K562 (cell line): ENCODE results near the gene PCDHA10.

Experiments
- CC2D1A ChIP-seq: fragments of 450-650 bp; IDR thresholded peaks from 2 replicates; pipeline ENCODE4 v1.6.1; 2017; ENCODE audit warnings: mild to moderate bottlenecking
- GATA2 ChIP-seq: sonication (generic); formaldehyde crosslinking; IDR thresholded peaks from 2 replicates; pipeline ENCODE4 v1.4.0; 2020; ENCODE audit warnings: mild to moderate bottlenecking, missing genetic modification reagents
- HMGXB4 ChIP-seq: sonication (generic); formaldehyde crosslinking; IDR thresholded peaks from 2 replicates; pipeline ENCODE4 v1.8.1; 2023; ENCODE audit warnings: mild to moderate bottlenecking, missing genetic modification reagents
- POLR2A ChIP-seq: fragments of 450-650 bp; conservative IDR thresholded peaks from 2 replicates; pipeline ENCODE4 v1.6.1; 2016
- TAF7 ChIP-seq: fragments of 450-650 bp; IDR thresholded peaks from 2 replicates; pipeline ENCODE4 v1.6.1; 2016; ENCODE audit warnings: missing genetic modification characterization, missing compliant biosample characterization
- TF ChIP-seq, protein P1 (sequence below): fragments of 450-650 bp; IDR thresholded peaks from 2 replicates; pipeline ENCODE4 v1.6.1; 2016; ENCODE audit warnings: low read depth
- TF ChIP-seq, protein P2 (sequence below), 2 experiments: fragments of 450-650 bp; IDR thresholded peaks; 2 replicates each; pipeline ENCODE4 v1.6.1; 2016
- TF ChIP-seq, protein P3 (sequence below): fragments of 450-650 bp; IDR thresholded peaks from 2 replicates; pipeline ENCODE4 v1.6.1; 2018; ENCODE audit not compliant: partially characterized antibody

DNA sequence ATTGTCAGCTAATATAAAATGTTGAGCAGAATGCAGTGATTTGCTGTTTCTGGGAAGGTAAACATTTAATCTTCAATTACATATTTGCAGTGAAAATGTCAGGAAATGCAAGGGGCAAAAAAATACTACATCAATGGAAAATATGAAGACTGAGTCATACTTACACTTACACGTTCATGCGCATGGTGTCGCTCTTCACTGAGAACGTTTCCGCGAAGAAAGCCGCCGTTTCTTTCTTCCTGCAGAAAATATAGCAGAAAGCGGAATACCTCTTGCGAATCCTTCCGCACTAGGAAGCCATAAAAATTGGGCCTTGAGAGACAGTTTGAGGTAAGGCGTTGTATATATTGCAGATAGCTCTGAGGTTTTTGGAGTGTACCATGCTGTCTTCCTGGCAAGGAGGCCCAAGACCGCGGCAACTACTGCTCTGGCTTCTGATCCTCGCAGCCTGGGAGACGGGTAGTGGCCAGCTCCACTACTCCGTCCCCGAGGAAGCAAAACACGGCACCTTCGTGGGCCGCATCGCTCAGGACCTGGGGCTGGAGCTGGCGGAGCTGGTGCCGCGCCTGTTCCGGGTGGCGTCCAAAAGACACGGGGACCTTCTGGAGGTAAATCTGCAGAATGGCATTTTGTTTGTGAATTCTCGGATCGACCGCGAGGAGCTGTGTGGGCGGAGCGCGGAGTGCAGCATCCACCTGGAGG lies 26.3 kb downstream of the PCDHA10 start, which contains the start of gene PCDHA13:
- TF ChIP-seq TAF7 (tag) (no peak), POLR2A (no peak), GATA2 (CRISPR knock-in tag) (no peak), CC2D1A (no peak), HMGXB4 (CRISPR knock-in tag) (no peak)
- TF ChIP-seq, protein P1, sequence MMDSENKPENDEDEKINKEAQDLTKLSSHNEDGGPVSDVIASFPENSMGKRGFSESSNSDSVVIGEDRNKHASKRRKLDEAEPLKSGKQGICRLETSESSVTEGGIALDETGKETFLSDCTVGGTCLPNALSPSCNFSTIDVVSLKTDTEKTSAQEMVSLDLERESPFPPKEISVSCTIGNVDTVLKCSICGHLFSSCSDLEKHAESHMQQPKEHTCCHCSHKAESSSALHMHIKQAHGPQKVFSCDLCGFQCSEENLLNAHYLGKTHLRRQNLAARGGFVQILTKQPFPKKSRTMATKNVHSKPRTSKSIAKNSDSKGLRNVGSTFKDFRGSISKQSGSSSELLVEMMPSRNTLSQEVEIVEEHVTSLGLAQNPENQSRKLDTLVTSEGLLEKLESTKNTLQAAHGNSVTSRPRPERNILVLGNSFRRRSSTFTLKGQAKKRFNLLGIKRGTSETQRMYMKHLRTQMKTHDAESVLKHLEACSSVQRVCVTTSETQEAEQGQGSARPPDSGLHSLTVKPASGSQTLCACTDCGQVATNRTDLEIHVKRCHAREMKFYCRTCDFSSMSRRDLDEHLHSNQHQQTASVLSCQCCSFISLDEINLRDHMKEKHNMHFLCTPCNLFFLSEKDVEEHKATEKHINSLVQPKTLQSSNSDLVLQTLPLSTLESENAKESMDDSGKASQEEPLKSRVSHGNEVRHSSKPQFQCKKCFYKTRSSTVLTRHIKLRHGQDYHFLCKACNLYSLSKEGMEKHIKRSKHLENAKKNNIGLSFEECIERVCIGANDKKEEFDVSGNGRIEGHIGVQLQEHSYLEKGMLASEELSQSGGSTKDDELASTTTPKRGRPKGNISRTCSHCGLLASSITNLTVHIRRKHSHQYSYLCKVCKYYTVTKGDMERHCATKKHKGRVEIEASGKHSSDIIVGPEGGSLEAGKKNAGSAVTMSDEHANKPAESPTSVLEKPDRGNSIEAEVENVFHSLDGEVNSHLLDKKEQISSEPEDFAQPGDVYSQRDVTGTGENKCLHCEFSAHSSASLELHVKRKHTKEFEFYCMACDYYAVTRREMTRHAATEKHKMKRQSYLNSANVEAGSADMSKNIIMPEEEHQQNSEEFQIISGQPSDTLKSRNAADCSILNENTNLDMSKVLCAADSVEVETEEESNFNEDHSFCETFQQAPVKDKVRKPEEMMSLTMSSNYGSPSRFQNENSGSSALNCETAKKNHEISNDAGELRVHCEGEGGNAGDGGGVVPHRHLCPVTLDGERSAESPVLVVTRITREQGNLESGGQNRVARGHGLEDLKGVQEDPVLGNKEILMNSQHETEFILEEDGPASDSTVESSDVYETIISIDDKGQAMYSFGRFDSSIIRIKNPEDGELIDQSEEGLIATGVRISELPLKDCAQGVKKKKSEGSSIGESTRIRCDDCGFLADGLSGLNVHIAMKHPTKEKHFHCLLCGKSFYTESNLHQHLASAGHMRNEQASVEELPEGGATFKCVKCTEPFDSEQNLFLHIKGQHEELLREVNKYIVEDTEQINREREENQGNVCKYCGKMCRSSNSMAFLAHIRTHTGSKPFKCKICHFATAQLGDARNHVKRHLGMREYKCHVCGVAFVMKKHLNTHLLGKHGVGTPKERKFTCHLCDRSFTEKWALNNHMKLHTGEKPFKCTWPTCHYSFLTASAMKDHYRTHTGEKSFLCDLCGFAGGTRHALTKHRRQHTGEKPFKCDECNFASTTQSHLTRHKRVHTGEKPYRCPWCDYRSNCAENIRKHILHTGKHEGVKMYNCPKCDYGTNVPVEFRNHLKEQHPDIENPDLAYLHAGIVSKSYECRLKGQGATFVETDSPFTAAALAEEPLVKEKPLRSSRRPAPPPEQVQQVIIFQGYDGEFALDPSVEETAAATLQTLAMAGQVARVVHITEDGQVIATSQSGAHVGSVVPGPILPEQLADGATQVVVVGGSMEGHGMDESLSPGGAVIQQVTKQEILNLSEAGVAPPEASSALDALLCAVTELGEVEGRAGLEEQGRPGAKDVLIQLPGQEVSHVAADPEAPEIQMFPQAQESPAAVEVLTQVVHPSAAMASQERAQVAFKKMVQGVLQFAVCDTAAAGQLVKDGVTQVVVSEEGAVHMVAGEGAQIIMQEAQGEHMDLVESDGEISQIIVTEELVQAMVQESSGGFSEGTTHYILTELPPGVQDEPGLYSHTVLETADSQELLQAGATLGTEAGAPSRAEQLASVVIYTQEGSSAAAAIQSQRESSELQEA = no peak
- TF ChIP-seq, protein P2, sequence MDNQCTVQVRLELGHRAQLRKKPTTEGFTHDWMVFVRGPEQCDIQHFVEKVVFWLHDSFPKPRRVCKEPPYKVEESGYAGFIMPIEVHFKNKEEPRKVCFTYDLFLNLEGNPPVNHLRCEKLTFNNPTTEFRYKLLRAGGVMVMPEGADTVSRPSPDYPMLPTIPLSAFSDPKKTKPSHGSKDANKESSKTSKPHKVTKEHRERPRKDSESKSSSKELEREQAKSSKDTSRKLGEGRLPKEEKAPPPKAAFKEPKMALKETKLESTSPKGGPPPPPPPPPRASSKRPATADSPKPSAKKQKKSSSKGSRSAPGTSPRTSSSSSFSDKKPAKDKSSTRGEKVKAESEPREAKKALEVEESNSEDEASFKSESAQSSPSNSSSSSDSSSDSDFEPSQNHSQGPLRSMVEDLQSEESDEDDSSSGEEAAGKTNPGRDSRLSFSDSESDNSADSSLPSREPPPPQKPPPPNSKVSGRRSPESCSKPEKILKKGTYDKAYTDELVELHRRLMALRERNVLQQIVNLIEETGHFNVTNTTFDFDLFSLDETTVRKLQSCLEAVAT (IDR thresholded peaks at IDR 0.05) = no peak
- TF ChIP-seq, protein P3, sequence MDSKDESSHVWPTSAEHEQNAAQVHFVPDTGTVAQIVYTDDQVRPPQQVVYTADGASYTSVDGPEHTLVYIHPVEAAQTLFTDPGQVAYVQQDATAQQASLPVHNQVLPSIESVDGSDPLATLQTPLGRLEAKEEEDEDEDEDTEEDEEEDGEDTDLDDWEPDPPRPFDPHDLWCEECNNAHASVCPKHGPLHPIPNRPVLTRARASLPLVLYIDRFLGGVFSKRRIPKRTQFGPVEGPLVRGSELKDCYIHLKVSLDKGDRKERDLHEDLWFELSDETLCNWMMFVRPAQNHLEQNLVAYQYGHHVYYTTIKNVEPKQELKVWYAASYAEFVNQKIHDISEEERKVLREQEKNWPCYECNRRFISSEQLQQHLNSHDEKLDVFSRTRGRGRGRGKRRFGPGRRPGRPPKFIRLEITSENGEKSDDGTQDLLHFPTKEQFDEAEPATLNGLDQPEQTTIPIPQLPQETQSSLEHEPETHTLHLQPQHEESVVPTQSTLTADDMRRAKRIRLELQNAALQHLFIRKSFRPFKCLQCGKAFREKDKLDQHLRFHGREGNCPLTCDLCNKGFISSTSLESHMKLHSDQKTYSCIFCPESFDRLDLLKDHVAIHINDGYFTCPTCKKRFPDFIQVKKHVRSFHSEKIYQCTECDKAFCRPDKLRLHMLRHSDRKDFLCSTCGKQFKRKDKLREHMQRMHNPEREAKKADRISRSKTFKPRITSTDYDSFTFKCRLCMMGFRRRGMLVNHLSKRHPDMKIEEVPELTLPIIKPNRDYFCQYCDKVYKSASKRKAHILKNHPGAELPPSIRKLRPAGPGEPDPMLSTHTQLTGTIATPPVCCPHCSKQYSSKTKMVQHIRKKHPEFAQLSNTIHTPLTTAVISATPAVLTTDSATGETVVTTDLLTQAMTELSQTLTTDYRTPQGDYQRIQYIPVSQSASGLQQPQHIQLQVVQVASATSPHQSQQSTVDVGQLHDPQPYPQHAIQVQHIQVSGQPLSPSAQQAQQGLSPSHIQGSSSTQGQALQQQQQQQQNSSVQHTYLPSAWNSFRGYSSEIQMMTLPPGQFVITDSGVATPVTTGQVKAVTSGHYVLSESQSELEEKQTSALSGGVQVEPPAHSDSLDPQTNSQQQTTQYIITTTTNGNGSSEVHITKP = no peak
